Right cardiac atrium (tissue), 5 donors: Measurements from ENCODE around the gene ABHD11. TPM values are rescaled to one million over a fixed set of nuclear protein-coding genes. Genes with fewer than 3 reads are reported as not detected.
"Not testable (repeated sequence)": the region's sequence is repeated elsewhere in the genome, so short reads cannot be mapped to it uniquely, and the experiment has no call there.

Experiments used
- ATAC-seq, 2 donors: fragments of 200-7000 bp; cut with Tn5 transposase; one replicate each; pipeline versions ENCODE4 v1.8.0 to v1.9.1; 2020; ENCODE audit warnings: moderate library complexity in 2 of 2, mild to moderate bottlenecking in 1 of 2
- DNase-seq, 3 donors: peaks; one replicate each; pipeline ENCODE4 v3.0.0-alpha.2; 2020
- H3K27ac ChIP-seq: one replicate; pipeline ENCODE4 v1.5.1; 2013; ENCODE audit warnings: mild to moderate bottlenecking, low read length, control low read depth, moderate library complexity
- H3K27me3 ChIP-seq: one replicate; pipeline ENCODE4 v1.6.1; 2013; ENCODE audit not compliant: control insufficient read depth, insufficient read depth
- H3K4me1 ChIP-seq: one replicate; pipeline ENCODE4 v1.6.1; 2013; ENCODE audit warnings: low read length; ENCODE audit not compliant: control insufficient read depth, insufficient read depth
- H3K4me3 ChIP-seq: one replicate; pipeline ENCODE4 v1.5.1; 2013; ENCODE audit warnings: low read length, control low read depth
- H3K9me3 ChIP-seq: one replicate; pipeline ENCODE4 v1.6.1; 2013; ENCODE audit warnings: low read length; ENCODE audit not compliant: control insufficient read depth
- WGBS: extraction: QIAGEN DNeasy Blood & Tissue Kit; methylation state at CpG from one replicate; pipeline ENCODE4 v1.1.7; 2013; 5-methylcytosine and 5-hydroxymethylcytosine counted together
- intact Hi-C, 4 donors: fragments of 100-400 bp; cut with DNase I; formaldehyde crosslinking; loops; one replicate each; pipeline versions ENCODE4 v1.11.0 to v1.14.0; 2022 to 2023
- polyA plus RNA-seq: library from polyadenylated mRNA; stranded (reverse); fragments of 200-250 nt; gene quantifications from one replicate; pipeline ENCODE4 v1.2.3, GENCODE V29; 2013
- total RNA-seq, 4 donors: library from RNA; stranded (reverse); fragmentation: NEBNext Ultra II Directional; extraction: Animal tissue kit (Norgen Biotek cat#: 25700); gene quantifications; one replicate each; pipeline ENCODE4 v1.2.1, GENCODE V29; 2021
- donor health status: healthy with polysubstance abuse.
- donor health status: DM: no; HTN: yes; CAD: no.
- donor health status: DM: no; HTN: no; CAD: no.
- donor health status: DM: no; HTN: yes; CAD: no; lungs with severe emphysema.
- donor health status: DM: yes; HTN: yes; CAD: no.

Gene ABHD11
- total and polyA plus RNA-seq, 5 donors, result 21.1 to 31.2 (median 25.1) TPM

DNA sequence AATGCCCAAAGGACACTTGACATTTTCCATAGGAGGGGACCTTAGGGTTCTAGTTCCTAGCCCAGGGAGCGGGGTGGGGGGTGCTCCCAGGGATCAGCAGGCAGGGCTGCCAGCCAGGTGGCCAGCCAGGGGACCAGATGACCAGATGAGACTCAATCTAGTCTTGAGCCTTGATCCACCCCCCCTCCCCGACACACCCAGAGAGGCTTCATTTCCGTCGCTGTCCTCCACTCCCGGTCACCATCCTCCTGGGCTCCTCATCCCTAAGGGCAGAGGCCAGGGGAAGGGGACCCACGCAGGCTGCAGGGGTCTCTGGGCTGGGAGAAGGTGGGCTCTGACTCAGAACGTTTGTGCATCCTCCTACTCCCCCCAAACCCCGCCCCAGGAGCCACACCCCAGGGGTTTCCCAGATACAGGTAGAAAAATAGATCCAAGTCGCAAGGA, 20.1 kb downstream of the ABHD11 start:
- Histone ChIP-seq H3K27ac (no peak overlapping the region), H3K27me3 (no peaks in the 10 kb centered on the region), H3K4me3 (peak overlapping the region; percentile 83), H3K9me3 (no peaks in the 10 kb centered on the region), H3K4me1 (no peaks in the 10 kb centered on the region)
- intact Hi-C loops, result no loop called here
- DNase-seq (peak in 1 of 3 donors; percentile 30), ATAC-seq (no peak)
- whole genome bisulfite sequencing, result 51% methylated on average over 9 of the region's 9 CpGs

DNA sequence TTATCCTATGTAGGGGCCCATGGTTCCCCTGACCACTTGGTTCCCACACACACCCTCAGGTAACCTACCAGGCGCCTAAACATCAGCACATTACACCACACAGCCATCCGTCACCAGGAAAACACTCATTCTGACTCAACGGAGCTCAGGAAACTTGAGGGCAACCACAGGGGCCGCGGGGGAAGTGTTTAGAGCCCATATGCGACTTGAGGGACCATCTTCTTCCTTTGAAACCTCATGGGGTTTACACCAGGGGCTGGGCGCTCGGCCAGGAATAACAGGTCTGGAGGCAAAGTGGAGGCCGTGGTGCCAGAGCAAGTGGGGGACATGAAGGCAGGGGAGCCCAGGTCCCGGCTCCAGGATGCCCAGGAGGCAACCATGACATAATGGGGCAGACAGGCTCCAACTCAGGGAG, 20.6 kb downstream of the ABHD11 start:
- no peaks in the 10 kb centered on the region for H3K9me3 ChIP-seq
- no peak overlapping the region for H3K4me3 ChIP-seq
- no peaks in the 10 kb centered on the region for H3K27me3 ChIP-seq
- DNase-seq (peak in 2 of 3 donors; percentile 67), ATAC-seq (no peak)
- 66% methylated on average over 10 of the region's 10 CpGs for WGBS
- H3K4me1 ChIP-seq, result no peaks in the 10 kb centered on the region
- intact Hi-C loops, result no loop called here
- H3K27ac ChIP-seq, result no peak overlapping the region

DNA sequence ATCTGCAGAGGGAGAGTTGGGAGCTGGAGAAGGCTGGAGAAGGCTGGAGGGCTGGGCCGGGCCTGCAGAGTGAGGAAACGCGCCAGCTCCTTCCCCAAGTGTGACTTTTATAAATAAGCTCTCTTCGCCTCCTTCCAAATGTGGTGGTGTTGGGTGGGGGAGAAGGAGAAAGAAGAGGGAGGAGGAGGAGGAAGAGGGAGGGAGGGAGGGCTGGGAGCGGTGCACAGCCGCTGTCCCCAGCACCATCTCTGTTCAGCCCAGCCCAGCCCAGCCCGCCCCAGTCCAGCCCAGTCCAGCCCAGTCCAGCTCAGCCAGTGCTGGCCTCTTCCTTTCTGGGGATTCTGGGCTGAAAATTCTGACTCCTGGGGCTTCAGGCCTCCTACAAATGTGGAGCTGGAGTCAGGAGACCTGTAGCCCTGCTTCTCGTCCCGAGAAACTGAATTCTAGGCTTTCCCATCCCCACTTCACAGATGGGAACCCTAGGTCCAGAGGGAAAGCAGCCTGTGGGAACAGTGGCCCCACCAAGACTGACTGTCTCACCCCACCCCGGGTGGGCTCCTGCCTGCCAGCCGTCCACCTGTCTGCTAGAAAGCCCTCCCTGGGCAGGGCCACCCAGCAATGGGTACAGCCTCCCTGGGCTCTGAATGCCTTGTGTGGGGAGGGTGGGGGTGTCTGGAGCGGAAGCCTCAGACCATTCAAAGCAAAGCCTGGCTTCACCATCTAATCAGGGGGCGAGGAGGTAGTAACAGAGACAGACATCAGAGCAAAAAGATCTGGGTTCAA, 21.4 kb downstream of the ABHD11 start:
- H3K9me3 ChIP-seq, result no peaks in the 10 kb centered on the region
- WGBS, result 68% methylated on average over 13 of the region's 13 CpGs
- ATAC-seq, result no peak
- no peaks in the 10 kb centered on the region for H3K27me3 ChIP-seq
- H3K4me3 ChIP-seq, result no peak overlapping the region
- intact Hi-C loops, result no loop called here
- no peaks in the 10 kb centered on the region for H3K4me1 ChIP-seq
- H3K27ac ChIP-seq, result no peak overlapping the region
- peak in 2 of 3 donors; percentile 53 to 79 for DNase-seq

DNA sequence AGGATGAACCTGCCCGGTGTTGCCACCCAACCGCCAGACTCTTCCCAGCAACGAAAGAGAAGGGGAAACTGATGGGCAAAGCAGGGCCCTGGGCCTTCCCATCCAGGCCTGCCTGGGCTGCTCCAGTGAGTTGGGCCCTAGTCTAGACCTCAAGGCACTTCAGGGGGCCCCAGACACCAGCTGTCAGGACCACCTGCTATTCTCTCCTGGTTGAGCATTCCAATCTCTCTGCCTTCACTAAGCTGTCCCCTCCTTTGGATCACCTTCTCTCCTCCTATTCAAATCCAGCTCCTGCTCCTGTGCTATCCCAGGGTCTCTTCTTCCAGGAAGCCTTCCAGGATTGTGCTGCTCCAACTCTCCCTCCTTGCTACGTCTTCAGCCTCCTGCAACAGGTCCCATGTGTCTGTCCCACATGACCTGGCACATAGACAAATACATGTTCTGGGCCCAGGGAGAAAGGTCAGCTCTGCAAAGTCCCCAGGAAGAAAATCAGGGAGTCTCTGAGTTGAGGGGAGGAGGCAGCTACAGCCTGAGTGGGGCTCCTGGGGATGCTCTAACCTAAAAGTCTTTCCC, 22.2 kb downstream of the ABHD11 start:
- DNase-seq, result no peak
- Histone ChIP-seq H3K27ac (no peak overlapping the region), H3K9me3 (no peaks in the 10 kb centered on the region), H3K4me3 (no peak overlapping the region), H3K27me3 (no peaks in the 10 kb centered on the region), H3K4me1 (no peaks in the 10 kb centered on the region)
- ATAC-seq, result no peak
- intact Hi-C loops, result no loop called here
- 70% methylated on average over 4 of the region's 4 CpGs for WGBS

DNA sequence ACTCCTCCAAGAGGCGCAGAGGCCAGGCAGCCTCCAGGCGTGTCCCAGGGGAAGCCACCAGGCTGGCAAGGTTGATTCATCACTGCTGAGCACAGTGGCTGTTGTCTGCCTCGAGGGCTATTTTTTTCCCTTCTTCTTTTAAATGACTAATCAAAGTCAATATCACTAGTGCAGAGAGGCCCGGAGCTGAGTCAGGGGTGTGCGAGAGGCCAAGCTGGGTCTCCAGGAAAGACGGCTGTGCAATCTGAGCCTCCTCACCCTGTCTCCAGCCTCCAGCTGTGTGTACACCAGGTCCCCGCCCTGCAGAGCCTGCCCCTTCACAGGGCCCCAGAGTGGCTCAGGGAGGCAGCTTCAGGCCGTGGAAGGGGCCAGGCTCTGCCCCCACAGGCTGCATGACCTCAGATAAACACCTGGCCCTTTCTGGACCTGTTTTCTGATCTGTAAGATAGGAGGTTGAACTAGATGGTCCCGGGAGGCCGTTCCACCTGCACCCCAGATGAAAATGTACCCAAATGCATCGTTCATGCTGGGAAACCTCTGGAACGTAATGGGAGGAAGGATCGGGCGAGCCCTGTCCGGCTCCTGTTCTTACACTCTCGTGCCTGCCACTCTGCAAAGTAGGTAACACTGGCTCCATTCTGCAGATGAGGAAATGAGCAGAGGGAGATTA, 22.8 kb downstream of the ABHD11 start:
- Histone ChIP-seq H3K27me3 (no peaks in the 10 kb centered on the region), H3K4me1 (no peaks in the 10 kb centered on the region)
- ATAC-seq, result no peak

DNA sequence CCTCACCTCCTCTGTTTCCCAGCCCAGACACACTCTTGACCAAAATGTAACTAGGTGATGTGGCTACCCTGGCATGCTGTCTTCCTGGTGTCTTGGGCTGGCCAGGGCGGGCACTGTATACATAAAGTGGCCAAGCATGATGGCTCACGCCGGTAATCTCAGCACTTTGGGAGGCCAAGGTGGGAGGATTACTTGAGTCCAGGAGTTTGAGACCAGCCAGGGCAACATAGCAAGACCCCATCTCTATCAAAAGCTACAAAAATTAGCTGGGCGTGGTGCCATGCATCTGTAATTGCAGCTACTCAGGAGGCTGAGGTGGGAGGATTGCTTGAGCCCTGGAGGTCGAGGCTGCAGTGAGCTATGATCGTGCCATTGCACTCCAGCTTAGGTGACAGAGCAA, 25.3 kb downstream of the ABHD11 start:
- WGBS, result 95% methylated on average over 6 of the region's 6 CpGs
- ATAC-seq, intact Hi-C loops, H3K4me3 ChIP-seq, H3K4me1 ChIP-seq, H3K27me3 ChIP-seq, H3K27ac ChIP-seq, H3K9me3 ChIP-seq, DNase-seq: not testable (repeated sequence)

More for the DNA sequence above, 22.8 kb downstream of the ABHD11 start:
- 68% methylated on average over 16 of the region's 16 CpGs for WGBS
- intact Hi-C loops, result no loop called here
- no peaks in the 10 kb centered on the region for H3K9me3 ChIP-seq
- DNase-seq, result peak in 1 of 3 donors; percentile 40
- H3K4me3 ChIP-seq, result no peak overlapping the region
- no peak overlapping the region for H3K27ac ChIP-seq

DNA sequence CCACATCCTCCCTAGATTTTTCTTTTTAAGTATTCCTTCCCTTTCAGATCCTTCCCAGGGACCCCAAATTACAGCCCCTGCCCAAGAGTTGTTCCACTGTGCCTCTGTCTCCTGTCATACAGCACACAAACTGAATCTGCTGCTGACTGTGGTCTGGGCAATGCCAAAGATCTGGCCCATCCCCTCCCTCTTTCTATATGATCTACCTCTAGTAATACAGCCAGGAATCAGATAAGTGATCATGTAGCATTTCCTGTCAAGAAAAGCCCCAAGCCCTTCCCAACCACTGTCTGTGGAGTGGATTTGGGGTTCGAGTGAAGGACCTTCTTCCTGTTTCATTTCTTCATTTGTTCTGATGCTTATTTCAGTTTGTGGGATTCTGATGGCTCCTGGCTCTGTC, 25.8 kb downstream of the ABHD11 start:
- ATAC-seq, result no peak
- H3K4me3 ChIP-seq, result no peak overlapping the region
- H3K27ac ChIP-seq, result no peak overlapping the region
- H3K27me3 ChIP-seq, result no peaks in the 10 kb centered on the region
- no peaks in the 10 kb centered on the region for H3K9me3 ChIP-seq
- H3K4me1 ChIP-seq, result no peaks in the 10 kb centered on the region
- DNase-seq, result no peak
- intact Hi-C loops, result no loop called here
- WGBS, result 83% methylated on average over 1 of the region's 1 CpG

DNA sequence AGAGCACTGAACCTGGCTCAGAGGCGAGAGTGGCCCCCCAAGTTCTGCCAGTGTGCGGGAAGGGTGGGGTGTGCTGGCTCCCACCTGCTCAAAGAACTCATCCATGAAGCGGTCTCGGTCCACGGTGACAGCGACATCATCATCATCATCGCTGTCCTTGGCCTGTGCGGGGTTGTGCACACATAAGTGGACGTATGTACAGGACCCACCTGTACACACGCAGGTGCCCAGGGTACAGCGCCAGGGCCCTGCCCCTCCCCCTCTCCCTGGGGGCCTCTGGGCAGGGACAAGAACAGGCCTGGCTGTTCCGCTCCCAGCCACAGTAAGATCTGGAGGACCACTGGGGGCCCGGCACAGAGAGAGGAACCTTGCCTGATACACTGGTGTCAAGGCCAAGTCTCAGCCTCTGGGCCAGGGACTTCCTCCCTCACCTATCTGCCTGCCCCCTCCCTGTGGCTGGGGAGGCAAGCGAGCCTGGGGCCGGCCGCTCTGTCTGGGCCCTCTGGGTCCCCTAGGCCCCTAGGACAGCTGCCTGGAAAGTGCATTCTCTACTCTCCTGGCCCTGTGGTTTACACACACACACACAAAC, 29.5 kb downstream of the ABHD11 start:
- no peaks in the 10 kb centered on the region for H3K4me1 ChIP-seq
- H3K27me3 ChIP-seq, result no peaks in the 10 kb centered on the region
- ATAC-seq (no peak), DNase-seq (peak in 1 of 3 donors; percentile 41)
- H3K4me3 ChIP-seq, result no peak overlapping the region
- no peaks in the 10 kb centered on the region for H3K9me3 ChIP-seq
- intact Hi-C loops, result no loop called here
- WGBS, result 93% methylated on average over 16 of the region's 16 CpGs
- no peak overlapping the region for H3K27ac ChIP-seq

DNA sequence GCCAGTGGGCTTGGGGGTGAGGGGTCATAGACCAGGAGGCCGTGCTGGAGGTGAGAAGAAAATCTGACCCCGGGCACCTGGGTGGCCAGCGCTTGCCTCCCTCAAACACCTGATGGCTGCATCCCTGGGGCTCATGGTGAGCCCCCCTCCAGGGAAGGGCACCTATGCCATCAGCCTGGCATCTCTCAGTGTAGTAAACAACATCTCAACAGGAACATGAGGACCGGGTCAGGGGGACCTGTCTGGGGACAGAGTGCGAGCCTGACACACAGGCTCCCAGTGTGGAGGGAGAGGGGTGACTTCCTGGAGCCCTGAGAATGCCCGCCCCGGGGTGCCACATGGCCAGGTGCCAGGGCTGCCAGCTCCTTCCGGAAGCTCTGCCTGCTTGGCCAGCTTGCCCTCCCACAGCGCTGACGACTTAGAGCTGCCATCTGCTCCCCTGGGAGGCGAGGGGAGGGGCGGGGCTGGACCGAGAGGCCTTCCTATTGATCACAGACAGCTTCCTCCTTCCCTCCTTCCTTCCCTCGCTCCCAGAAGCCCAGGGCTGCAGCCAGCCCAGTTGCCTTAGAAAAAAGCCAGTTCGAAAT, 31.5 kb downstream of the ABHD11 start:
- Histone ChIP-seq H3K4me1 (no peaks in the 10 kb centered on the region), H3K27me3 (no peaks in the 10 kb centered on the region), H3K4me3 (no peak overlapping the region), H3K9me3 (no peaks in the 10 kb centered on the region), H3K27ac (no peak overlapping the region)
- intact Hi-C loops, result no loop called here
- ATAC-seq (no peak), DNase-seq (peak in 2 of 3 donors; percentile 73 to 76)
- WGBS, result 71% methylated on average over 15 of the region's 15 CpGs

DNA sequence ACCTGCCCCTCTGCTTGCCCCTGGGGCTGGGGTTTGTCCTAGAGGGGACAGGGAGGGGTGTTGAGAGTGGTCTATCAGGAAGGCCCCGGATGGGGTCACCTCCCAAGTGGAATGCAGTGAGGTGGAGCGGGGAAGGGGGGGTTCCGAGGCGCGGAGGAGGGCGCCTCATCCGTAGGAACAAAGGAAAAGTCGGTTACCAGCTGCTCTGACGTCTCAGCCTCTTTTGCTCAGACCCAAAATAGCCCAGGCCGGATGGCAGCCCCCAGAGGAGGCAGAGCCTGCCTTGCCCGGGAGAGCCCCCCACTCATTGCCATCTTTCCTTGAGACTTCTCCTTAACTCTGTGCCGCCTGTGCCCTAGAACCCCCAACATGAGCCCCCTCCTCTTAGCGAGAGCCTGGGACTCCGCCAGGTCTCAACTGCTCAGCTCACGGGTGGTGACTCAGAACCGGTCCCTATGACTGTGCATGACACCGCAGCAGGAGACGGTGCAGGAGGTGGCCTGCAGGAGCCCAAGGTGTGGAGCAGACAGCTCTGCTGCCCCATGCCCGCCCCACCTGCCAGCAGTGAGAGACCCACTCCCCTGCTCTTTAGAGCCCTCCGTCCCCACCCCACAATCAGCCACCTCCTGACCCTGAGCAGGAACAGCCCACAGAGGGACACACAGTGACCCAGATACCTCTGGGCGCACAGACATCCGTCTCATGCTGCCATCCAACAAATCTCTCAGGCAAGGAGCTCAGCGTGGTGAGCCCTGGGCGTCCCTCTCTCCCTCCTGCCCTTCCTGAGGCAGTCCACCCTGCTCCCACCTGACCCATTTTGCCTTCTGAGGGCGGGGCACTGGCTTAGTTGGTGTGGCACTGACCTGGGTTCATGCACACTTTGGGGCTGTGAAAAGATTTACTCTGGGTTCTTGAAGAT, 32.2 kb downstream of the ABHD11 start:
- no peaks in the 10 kb centered on the region for H3K27me3 ChIP-seq
- intact Hi-C loops, result no loop called here
- WGBS, result 75% methylated on average over 25 of the region's 25 CpGs
- no peak for ATAC-seq
- no peaks in the 10 kb centered on the region for H3K4me1 ChIP-seq
- no peak overlapping the region for H3K4me3 ChIP-seq
- no peak overlapping the region for H3K27ac ChIP-seq
- peak in 2 of 3 donors; percentile 22 to 44 for DNase-seq
- H3K9me3 ChIP-seq, result no peaks in the 10 kb centered on the region
